NK-92 (cell line): ENCODE results near the gene TNFAIP3.

Source experiments
- DNase-seq: peaks from one replicate; lab custom pipeline; 2025; ENCODE audit not compliant: unreplicated experiment; lab: John Stamatoyannopoulos, UW

The TNFAIP3 gene

GRCh38 chr6:137896647-137897046 lies 29.6 kb downstream of the TNFAIP3 start:
- no peak for DNase-seq

GRCh38 chr6:137900815-137901214 lies 33.8 kb downstream of the TNFAIP3 start:
- DNase-seq, result no peak

DNA sequence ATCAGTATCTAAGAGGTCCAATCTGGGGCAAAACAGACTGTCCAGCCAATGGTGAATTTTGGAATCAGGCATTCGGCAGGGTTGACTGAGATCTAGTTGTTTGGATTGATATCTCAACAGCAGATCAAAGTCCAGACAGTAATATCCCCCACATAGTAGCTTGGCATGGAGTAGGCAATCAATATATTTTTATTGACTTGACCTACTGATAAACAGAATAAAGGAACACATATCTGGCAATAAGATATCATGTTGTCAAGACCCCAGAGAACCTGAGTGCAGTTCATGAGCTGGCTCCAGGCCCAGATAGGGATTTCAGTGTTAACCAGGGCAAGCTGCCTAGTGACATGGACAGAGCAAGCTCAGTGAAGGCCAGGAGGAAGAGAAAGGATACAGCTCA lies 34.4 kb downstream of the TNFAIP3 start:
- DNase-seq, result no peak

GRCh38 chr6:137902699-137903098 lies 35.6 kb downstream of the TNFAIP3 start:
- DNase-seq, result no peak

GRCh38 chr6:137903274-137903932 lies 36.3 kb downstream of the TNFAIP3 start:
- DNase-seq, result no peak

DNA sequence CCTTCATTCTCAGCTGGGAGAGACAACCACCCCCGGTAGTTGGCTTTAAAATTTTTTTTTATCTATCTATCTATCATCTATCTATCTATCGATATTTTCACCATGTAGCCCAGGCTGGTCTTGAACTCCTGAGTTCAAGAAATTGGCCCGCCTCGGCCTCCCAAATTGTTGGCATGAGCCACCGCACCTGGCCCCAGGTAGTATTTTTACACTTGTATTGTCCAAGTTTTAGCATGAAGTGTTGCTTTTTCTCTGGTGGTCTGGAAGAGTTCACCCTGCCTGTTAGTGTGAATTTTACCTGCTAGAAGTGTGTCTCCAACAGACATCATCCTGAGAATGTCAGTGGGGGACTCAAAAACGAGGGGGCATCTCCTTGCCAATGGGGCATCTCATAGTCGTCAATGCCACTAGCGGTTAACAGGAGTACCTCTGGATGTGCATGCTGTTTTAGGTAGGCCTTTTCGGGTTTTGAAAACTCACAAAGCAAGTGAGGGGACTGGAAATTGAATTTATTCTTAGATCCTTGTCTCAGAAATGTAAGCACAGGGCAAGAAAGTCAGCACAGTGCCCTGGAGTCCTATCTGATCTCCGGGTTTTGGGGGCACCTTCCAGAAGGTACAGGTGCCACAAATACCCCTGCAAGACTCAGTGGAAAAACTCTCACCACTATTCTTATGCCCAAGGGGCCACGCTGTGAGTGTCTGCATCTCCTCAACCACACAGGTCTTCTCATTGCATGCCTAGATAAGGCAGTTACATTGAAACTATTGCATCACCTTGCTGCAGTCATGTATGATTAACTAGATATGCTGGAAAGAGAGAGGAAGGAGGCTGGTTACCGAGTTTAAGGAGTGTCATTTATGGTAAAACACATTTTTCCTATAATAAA lies 37.1 kb downstream of the TNFAIP3 start:
- DNase-seq, result no peak

- no peak for DNase-seq
These were observed 38.0 kb downstream of the TNFAIP3 start for GRCh38 chr6:137904822-137905617.

DNA sequence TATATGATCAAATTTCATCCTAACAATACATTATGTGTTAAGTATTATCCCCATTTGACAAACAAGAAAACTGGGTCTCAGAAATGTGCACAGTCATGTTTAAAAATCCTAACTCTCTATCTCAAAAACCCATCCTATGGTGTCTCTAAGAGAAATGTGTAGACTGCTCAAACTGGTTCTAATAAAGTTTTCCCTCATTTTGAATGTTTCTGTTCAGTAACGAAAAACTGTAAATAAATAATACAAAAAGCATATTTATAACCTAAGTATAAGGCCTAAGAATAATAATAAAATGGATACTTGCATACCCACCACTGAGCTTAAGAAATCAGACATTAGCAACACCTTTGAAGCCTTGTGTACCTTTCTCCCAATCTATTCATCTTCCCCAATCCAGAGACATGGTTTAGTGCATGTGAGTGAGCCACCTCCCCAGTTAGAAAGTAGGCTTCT lies 39.0 kb downstream of the TNFAIP3 start:
- no peak for DNase-seq

DNA sequence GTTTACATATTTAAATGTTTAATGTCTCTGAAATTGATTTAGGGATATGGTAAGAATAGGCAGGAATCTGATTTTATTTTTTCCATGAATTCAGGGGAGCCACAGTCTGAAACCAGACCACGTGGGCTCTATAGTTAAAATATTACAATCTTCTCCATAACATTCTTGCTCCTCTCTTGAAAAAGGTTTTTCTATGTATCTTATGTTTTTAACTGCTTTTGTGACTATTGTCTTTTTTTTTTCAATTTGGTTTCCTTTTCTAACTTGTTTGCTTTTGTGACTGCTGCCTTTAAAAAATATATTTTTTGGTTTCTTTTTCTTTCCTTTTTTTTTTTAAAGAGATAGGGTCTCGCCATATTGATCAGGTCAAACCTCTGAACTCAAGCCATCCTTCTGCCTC lies 40.1 kb downstream of the TNFAIP3 start:
- no peak for DNase-seq

- no peak for DNase-seq
These were observed 42.5 kb downstream of the TNFAIP3 start for GRCh38 chr6:137909533-137909932.

- DNase-seq, result no peak
These were observed 43.4 kb downstream of the TNFAIP3 start for GRCh38 chr6:137910424-137910834.

GRCh38 chr6:137910843-137911456 lies 43.9 kb downstream of the TNFAIP3 start:
- no peak for DNase-seq

- DNase-seq, result no peak
These were observed 44.7 kb downstream of the TNFAIP3 start for GRCh38 chr6:137911675-137912191.

DNA sequence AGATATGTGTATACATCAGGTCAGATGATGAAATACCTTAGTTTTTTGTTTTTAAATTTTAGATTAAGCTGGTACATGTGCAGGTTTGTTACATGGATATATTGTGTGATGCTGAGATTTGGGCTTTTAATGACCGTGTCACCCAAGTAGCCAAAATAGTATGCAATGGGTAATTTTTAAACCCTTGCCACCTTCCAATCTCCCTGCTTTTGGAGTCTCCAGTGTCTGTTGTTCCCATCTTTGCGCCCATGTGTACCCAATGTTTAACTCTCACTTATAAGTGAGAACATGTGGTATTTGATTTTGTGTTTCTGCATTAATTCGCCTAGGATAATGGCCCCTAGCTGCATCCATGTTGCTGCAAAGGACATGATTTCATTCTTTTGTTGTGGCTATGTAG lies 45.8 kb downstream of the TNFAIP3 start:
- DNase-seq, result no peak

DNA sequence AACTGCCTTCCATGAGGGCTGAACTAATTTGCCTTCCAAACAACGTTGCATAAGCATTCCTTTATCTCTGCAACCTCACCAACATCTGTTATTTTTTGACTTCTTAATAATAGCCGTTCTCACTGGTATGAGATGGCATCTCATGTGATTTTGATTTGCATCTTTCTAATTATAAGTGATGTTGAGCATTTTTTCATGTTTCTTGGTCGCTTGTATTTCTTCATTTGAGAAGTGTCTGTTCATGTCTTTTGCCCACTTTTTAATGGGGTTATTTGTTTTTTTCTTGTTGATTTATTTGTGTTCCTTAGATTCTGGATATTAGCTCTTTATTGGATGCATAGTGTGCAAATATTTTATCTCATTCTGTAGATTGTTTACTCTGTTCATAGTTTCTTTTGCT lies 46.4 kb downstream of the TNFAIP3 start:
- DNase-seq, result no peak

- no peak for DNase-seq
These were observed 47.0 kb downstream of the TNFAIP3 start for GRCh38 chr6:137913996-137914529.

GRCh38 chr6:137914530-137915193 lies 47.6 kb downstream of the TNFAIP3 start:
- no peak for DNase-seq

GRCh38 chr6:137915790-137916189 lies 48.7 kb downstream of the TNFAIP3 start:
- no peak for DNase-seq

- DNase-seq, result no peak
These were observed 50.7 kb downstream of the TNFAIP3 start for GRCh38 chr6:137917551-137918325.
